Measurements from ENCODE around the gene NPM1.
"Not testable (repeated sequence)": the region's sequence is repeated elsewhere in the genome, so short reads cannot be mapped to it uniquely, and the experiment has no call there.

DNA sequence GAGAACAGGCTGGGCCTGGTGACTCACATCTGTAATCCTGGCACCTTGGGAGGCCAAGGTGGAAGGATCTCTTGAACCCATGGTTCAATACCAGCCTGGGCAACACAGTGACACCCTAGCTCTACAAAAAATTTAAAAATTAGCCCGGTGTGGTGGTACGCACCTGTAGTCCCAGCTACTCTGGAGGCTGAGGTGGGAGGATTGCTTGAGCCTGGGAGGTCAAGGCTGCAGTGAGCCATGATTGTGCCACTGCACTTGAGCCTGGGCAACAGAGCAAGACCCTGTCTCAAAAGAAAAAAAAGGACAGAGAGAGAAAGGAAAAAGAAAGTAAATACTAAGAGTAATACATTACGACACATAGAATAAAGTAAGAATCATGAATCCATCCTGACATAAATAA, 24.4 kb upstream of the NPM1 start:
- not testable (repeated sequence) for TF ChIP-seq ESRRG (CRISPR knock-in tag; IDR thresholded peaks at IDR 0.05); BACH2 (CRISPR knock-in tag; IDR thresholded peaks at IDR 0.05; ENCODE audit: borderline replicate concordance); ARNTL (CRISPR knock-in tag; IDR thresholded peaks at IDR 0.05; ENCODE audit: borderline replicate concordance, low read depth); OSR1 (CRISPR knock-in tag; IDR thresholded peaks at IDR 0.05); RARB (CRISPR knock-in tag; IDR thresholded peaks at IDR 0.05); ZFP30 (CRISPR knock-in tag; IDR thresholded peaks at IDR 0.05)
- TF ChIP-seq, protein P1, sequence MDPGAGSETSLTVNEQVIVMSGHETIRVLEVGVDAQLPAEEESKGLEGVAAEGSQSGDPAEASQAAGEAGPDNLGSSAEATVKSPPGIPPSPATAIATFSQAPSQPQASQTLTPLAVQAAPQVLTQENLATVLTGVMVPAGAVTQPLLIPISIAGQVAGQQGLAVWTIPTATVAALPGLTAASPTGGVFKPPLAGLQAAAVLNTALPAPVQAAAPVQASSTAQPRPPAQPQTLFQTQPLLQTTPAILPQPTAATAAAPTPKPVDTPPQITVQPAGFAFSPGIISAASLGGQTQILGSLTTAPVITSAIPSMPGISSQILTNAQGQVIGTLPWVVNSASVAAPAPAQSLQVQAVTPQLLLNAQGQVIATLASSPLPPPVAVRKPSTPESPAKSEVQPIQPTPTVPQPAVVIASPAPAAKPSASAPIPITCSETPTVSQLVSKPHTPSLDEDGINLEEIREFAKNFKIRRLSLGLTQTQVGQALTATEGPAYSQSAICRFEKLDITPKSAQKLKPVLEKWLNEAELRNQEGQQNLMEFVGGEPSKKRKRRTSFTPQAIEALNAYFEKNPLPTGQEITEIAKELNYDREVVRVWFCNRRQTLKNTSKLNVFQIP (CRISPR knock-in tag; IDR thresholded peaks at IDR 0.05; ENCODE audit: borderline replicate concordance, low read depth): not testable (repeated sequence)
- TF ChIP-seq, protein P2, sequence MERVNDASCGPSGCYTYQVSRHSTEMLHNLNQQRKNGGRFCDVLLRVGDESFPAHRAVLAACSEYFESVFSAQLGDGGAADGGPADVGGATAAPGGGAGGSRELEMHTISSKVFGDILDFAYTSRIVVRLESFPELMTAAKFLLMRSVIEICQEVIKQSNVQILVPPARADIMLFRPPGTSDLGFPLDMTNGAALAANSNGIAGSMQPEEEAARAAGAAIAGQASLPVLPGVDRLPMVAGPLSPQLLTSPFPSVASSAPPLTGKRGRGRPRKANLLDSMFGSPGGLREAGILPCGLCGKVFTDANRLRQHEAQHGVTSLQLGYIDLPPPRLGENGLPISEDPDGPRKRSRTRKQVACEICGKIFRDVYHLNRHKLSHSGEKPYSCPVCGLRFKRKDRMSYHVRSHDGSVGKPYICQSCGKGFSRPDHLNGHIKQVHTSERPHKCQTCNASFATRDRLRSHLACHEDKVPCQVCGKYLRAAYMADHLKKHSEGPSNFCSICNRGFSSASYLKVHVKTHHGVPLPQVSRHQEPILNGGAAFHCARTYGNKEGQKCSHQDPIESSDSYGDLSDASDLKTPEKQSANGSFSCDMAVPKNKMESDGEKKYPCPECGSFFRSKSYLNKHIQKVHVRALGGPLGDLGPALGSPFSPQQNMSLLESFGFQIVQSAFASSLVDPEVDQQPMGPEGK (CRISPR knock-in tag; IDR thresholded peaks at IDR 0.05; ENCODE audit: borderline replicate concordance): not testable (repeated sequence)

Measured in SK-N-SH treated with all-trans-retinoic acid at 6 μM for 48 hours (cell line).